ENCODE measurements around the gene CTBP1. TPM values are rescaled to one million over a fixed set of nuclear protein-coding genes. Genes with fewer than 3 reads are reported as not detected.
A peak's percentile ranks its signal among the peaks of the same experiment; 100 is the strongest.
"Not testable (repeated sequence)": the region's sequence is repeated elsewhere in the genome, so short reads cannot be mapped to it uniquely, and the experiment has no call there.

CTBP1 gene
- total RNA-seq, 1 donor from 2014 or later: 200 TPM

- Mint-ChIP-seq H3K27me3 (no peaks in the 10 kb centered on the region), H3K27ac (peak overlapping the region; percentile 11), H3K4me1 (peaks cover 24% of the 10 kb centered on the region), H3K36me3 (ENCODE audit: low read depth) (peaks cover 30% of the 10 kb centered on the region), H3K9me3 (no peaks in the 10 kb centered on the region), H3K4me3 (no peak overlapping the region)
- intact Hi-C loops (cut with micrococcal nuclease): no loop called here
- DNase-seq: no peak
Observed at GRCh38 chr4:1242506-1243450, 6.2 kb downstream of the CTBP1 start.

- peaks cover 27% of the 10 kb centered on the region for H3K36me3 Mint-ChIP-seq (ENCODE audit: low read depth)
- H3K4me3 Mint-ChIP-seq: no peak overlapping the region
- no peak overlapping the region for H3K27ac Mint-ChIP-seq
- no peaks in the 10 kb centered on the region for H3K9me3 Mint-ChIP-seq
- intact Hi-C loops (cut with micrococcal nuclease): no loop called here
- DNase-seq: no peak
- no peaks in the 10 kb centered on the region for H3K27me3 Mint-ChIP-seq
- H3K4me1 Mint-ChIP-seq: peaks cover 22% of the 10 kb centered on the region
Observed at GRCh38 chr4:1241936-1242505, 6.9 kb downstream of the CTBP1 start.

- Mint-ChIP-seq H3K4me3 (no peak overlapping the region), H3K27ac (no peak overlapping the region)
Observed at GRCh38 chr4:1241466-1241935, 7.4 kb downstream of the CTBP1 start.

GRCh38 chr4:1240721-1241465 is 8.0 kb downstream of the CTBP1 start:
- intact Hi-C loops (cut with micrococcal nuclease): no loop called here
- peaks cover 13% of the 10 kb centered on the region for H3K4me1 Mint-ChIP-seq
- no peaks in the 10 kb centered on the region for H3K27me3 Mint-ChIP-seq
- peaks cover 22% of the 10 kb centered on the region for H3K36me3 Mint-ChIP-seq (ENCODE audit: low read depth)
- H3K9me3 Mint-ChIP-seq: no peaks in the 10 kb centered on the region
- H3K4me3 Mint-ChIP-seq: no peak overlapping the region
- no peak overlapping the region for H3K27ac Mint-ChIP-seq
- DNase-seq: no peak

More at GRCh38 chr4:1241466-1241935, 7.4 kb downstream of the CTBP1 start:
- H3K4me1 Mint-ChIP-seq: peaks cover 17% of the 10 kb centered on the region
- no peak for DNase-seq
- H3K36me3 Mint-ChIP-seq (ENCODE audit: low read depth): peaks cover 24% of the 10 kb centered on the region
- intact Hi-C loops (cut with micrococcal nuclease): no loop called here
- H3K9me3 Mint-ChIP-seq: no peaks in the 10 kb centered on the region
- H3K27me3 Mint-ChIP-seq: no peaks in the 10 kb centered on the region

GRCh38 chr4:1239950-1240307 is 9.0 kb downstream of the CTBP1 start:
- H3K4me3 Mint-ChIP-seq: no peak overlapping the region
- peaks cover 31% of the 10 kb centered on the region for H3K36me3 Mint-ChIP-seq (ENCODE audit: low read depth)
- DNase-seq: no peak
- H3K27ac Mint-ChIP-seq: no peak overlapping the region
- H3K9me3 Mint-ChIP-seq: no peaks in the 10 kb centered on the region
- intact Hi-C loops (cut with micrococcal nuclease): no loop called here
- H3K4me1 Mint-ChIP-seq: peaks cover 9% of the 10 kb centered on the region
- no peaks in the 10 kb centered on the region for H3K27me3 Mint-ChIP-seq

GRCh38 chr4:1239141-1239949 is 9.6 kb downstream of the CTBP1 start:
- Mint-ChIP-seq H3K27me3 (no peaks in the 10 kb centered on the region), H3K27ac (no peak overlapping the region), H3K9me3 (no peaks in the 10 kb centered on the region), H3K36me3 (ENCODE audit: low read depth) (peaks cover 32% of the 10 kb centered on the region), H3K4me1 (peaks cover 6% of the 10 kb centered on the region), H3K4me3 (no peak overlapping the region)
- intact Hi-C loops (cut with micrococcal nuclease): no loop called here
- DNase-seq: no peak

- Mint-ChIP-seq H3K4me1 (peaks cover 6% of the 10 kb centered on the region), H3K9me3 (no peaks in the 10 kb centered on the region), H3K4me3 (no peak overlapping the region), H3K27ac (peak overlapping the region; percentile 13), H3K27me3 (no peaks in the 10 kb centered on the region), H3K36me3 (ENCODE audit: low read depth) (peaks cover 38% of the 10 kb centered on the region)
- intact Hi-C loops (cut with micrococcal nuclease): no loop called here
- DNase-seq: no peak
Observed at GRCh38 chr4:1238676-1239000, 10.3 kb downstream of the CTBP1 start.

- H3K27me3 Mint-ChIP-seq: no peaks in the 10 kb centered on the region
- no peak overlapping the region for H3K27ac Mint-ChIP-seq
- intact Hi-C loops (cut with micrococcal nuclease): no loop called here
- no peaks in the 10 kb centered on the region for H3K9me3 Mint-ChIP-seq
- H3K4me3 Mint-ChIP-seq: no peak overlapping the region
- peaks cover 6% of the 10 kb centered on the region for H3K4me1 Mint-ChIP-seq
- peaks cover 39% of the 10 kb centered on the region for H3K36me3 Mint-ChIP-seq (ENCODE audit: low read depth)
- no peak for DNase-seq
Observed at GRCh38 chr4:1237981-1238675, 10.8 kb downstream of the CTBP1 start.

GRCh38 chr4:1237261-1237660 is 11.7 kb downstream of the CTBP1 start:
- H3K9me3 Mint-ChIP-seq; H3K4me3 Mint-ChIP-seq; intact Hi-C loops (cut with micrococcal nuclease); H3K4me1 Mint-ChIP-seq; DNase-seq; H3K27ac Mint-ChIP-seq; H3K27me3 Mint-ChIP-seq: not testable (repeated sequence)
- H3K36me3 Mint-ChIP-seq (ENCODE audit: low read depth): peaks cover 42% of the 10 kb centered on the region

GRCh38 chr4:1236836-1237235 is 12.1 kb downstream of the CTBP1 start:
- H3K27me3 Mint-ChIP-seq, H3K4me3 Mint-ChIP-seq, H3K4me1 Mint-ChIP-seq: not testable (repeated sequence)

GRCh38 chr4:1236103-1236641 is 12.8 kb downstream of the CTBP1 start:
- no peaks in the 10 kb centered on the region for H3K9me3 Mint-ChIP-seq
- H3K27ac Mint-ChIP-seq: no peak overlapping the region
- no peak for DNase-seq
- H3K27me3 Mint-ChIP-seq: no peaks in the 10 kb centered on the region
- intact Hi-C loops (cut with micrococcal nuclease): no loop called here
- no peaks in the 10 kb centered on the region for H3K4me1 Mint-ChIP-seq
- peaks cover 49% of the 10 kb centered on the region for H3K36me3 Mint-ChIP-seq (ENCODE audit: low read depth)
- H3K4me3 Mint-ChIP-seq: no peak overlapping the region

More at GRCh38 chr4:1236836-1237235, 12.1 kb downstream of the CTBP1 start:
- H3K9me3 Mint-ChIP-seq; intact Hi-C loops (cut with micrococcal nuclease); H3K27ac Mint-ChIP-seq; DNase-seq: not testable (repeated sequence)
- H3K36me3 Mint-ChIP-seq (ENCODE audit: low read depth): peaks cover 46% of the 10 kb centered on the region

GRCh38 chr4:1235381-1236102 is 13.4 kb downstream of the CTBP1 start:
- intact Hi-C loops (cut with micrococcal nuclease): no loop called here
- Mint-ChIP-seq H3K27me3 (no peaks in the 10 kb centered on the region), H3K27ac (no peak overlapping the region), H3K36me3 (ENCODE audit: low read depth) (peaks cover 44% of the 10 kb centered on the region), H3K4me1 (no peaks in the 10 kb centered on the region), H3K4me3 (no peak overlapping the region), H3K9me3 (no peaks in the 10 kb centered on the region)
- no peak for DNase-seq

Measured in activated CD4-positive, alpha-beta T cell treated with anti-CD3 and anti-CD28 coated beads, Interleukin-2, amount 10 ng/mL, durations not matched to agents 24 days and 14 days (primary cell).